Fibroblast of lung (primary cell): ENCODE results near the gene ZNF396.

ENCODE experiments used
- EZH2 ChIP-seq: IDR thresholded peaks from 2 replicates; pipeline ENCODE4 v1.5.1; 2012; ENCODE audit warnings: low read length, control low read depth, mild to moderate bottlenecking; ENCODE audit errors: missing control alignments
- TF ChIP-seq, protein P1 (sequence below), 2 donors: IDR thresholded peaks in 1 of 2; conservative IDR thresholded peaks in 1 of 2; 1 replicate in 1 of 2; 2 replicates in 1 of 2; pipeline ENCODE4 v1.5.1; 2011 to 2012; ENCODE audit warnings: low read length in 2 of 2, control low read depth in 1 of 2, inconsistent platforms in 1 of 2, low read depth in 1 of 2, mild to moderate bottlenecking in 1 of 2

DNA sequence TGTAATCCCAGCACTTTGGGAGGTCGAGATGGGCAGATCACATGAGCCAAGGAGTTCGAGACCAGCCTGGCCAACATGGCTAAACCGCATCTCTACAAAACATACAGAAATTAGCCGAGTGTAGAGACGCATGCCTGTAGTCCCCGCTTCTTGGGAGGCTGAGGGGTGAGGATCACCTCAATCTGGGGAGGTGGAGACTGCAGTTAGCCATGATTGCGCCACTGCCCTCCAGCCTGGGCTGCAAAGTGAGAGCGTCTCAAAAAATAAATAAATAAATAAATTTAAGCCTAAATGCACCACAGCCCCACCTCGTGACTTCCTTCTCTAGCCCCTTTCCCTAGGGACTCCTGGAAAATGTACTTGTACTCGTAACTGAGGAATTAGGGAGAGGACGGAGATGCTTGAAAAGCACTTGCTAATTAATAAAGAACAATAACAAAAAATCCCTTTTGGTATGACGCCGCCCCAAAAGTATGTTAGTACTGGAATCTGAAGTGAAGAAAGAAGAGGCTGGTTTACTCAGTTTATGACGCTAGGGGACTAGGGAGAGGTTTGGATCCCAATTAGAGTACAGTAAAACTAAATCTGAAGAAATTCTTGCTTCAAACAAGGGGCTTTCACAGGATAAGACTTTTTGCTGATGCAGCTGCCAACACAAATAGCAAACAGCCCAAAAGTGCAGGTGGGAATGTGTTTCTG lies 887 bp upstream of the ZNF396 start:
- TF ChIP-seq, protein P1, sequence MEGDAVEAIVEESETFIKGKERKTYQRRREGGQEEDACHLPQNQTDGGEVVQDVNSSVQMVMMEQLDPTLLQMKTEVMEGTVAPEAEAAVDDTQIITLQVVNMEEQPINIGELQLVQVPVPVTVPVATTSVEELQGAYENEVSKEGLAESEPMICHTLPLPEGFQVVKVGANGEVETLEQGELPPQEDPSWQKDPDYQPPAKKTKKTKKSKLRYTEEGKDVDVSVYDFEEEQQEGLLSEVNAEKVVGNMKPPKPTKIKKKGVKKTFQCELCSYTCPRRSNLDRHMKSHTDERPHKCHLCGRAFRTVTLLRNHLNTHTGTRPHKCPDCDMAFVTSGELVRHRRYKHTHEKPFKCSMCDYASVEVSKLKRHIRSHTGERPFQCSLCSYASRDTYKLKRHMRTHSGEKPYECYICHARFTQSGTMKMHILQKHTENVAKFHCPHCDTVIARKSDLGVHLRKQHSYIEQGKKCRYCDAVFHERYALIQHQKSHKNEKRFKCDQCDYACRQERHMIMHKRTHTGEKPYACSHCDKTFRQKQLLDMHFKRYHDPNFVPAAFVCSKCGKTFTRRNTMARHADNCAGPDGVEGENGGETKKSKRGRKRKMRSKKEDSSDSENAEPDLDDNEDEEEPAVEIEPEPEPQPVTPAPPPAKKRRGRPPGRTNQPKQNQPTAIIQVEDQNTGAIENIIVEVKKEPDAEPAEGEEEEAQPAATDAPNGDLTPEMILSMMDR (conservative IDR thresholded peaks at IDR 0.05 in 1 of 2, IDR thresholded peaks at IDR 0.05 in 1 of 2; ENCODE audit: low read depth in 1 of 2, low read length in 2 of 2): no peak
- no peak for TF ChIP-seq EZH2
